Activated CD8-positive, alpha-beta T cell treated with anti-CD3 and anti-CD28 coated beads for 36 hours (primary cell): ENCODE measurements around the gene TMEM120B. TPM values are rescaled to one million over a fixed set of nuclear protein-coding genes. Genes with fewer than 3 reads are reported as not detected.
A peak's percentile ranks its signal among the peaks of the same experiment; 100 is the strongest.

ENCODE experiments used
- ATAC-seq: fragments of 200-7000 bp; cut with Tn5 transposase; one replicate; pipeline ENCODE4 v1.10.0; 2021; ENCODE audit warnings: mild to moderate bottlenecking, moderate library complexity
- CTCF ChIA-PET: fragments of 350-600 bp; sonication (Branson Sonifier 250); formaldehyde crosslinking; loops from one replicate; lab custom pipeline; 2021; ENCODE audit warnings: antibody characterized with exemption; lab: Charles Lee
- POLR2A ChIA-PET: fragments of 350-600 bp; sonication (Branson Sonifier 250); formaldehyde crosslinking; loops from one replicate; lab custom pipeline; 2021; ENCODE audit warnings: antibody characterized with exemption; lab: Charles Lee
- DNase-seq: peaks from one replicate; pipeline ENCODE4 v3.0.0-alpha.2; 2020
- H3K27ac Mint-ChIP-seq: one replicate; pipeline ENCODE4 v1.8.0; 2021; ENCODE audit warnings: mild to moderate bottlenecking, mixed read lengths
- H3K27me3 Mint-ChIP-seq: one replicate; pipeline ENCODE4 v1.8.0; 2021; ENCODE audit warnings: mixed read lengths
- H3K36me3 Mint-ChIP-seq: one replicate; pipeline ENCODE4 v1.8.0; 2021; ENCODE audit warnings: low read depth, mixed read lengths
- H3K4me1 Mint-ChIP-seq: one replicate; pipeline ENCODE4 v1.8.0; 2021; ENCODE audit warnings: low read depth, mixed read lengths
- H3K4me3 Mint-ChIP-seq: one replicate; pipeline ENCODE4 v1.8.0; 2021; ENCODE audit warnings: mild to moderate bottlenecking, moderate library complexity, mixed read lengths
- H3K9me3 Mint-ChIP-seq: one replicate; pipeline ENCODE4 v1.8.0; 2021; ENCODE audit warnings: mixed read lengths
- CTCF ChIP-seq: fragments of 200-600 bp; IDR thresholded peaks from one replicate; pipeline ENCODE4 v1.8.0; 2022; ENCODE audit warnings: antibody characterized with exemption, mild to moderate bottlenecking
- intact Hi-C: fragments of 100-400 bp; cut with micrococcal nuclease; formaldehyde crosslinking; loops from one replicate; pipeline ENCODE4 v1.10.0; 2022
- total RNA-seq, 2 experiments: library from RNA; stranded (reverse); gene quantifications; one replicate each; pipeline ENCODE4 v1.2.3, GENCODE V29; 2021

The TMEM120B gene
- total RNA-seq, 2 experiments from 2014 or later, result 11.7 to 12.7 TPM

- peaks cover 26% of the 10 kb centered on the region for H3K4me1 Mint-ChIP-seq
- H3K27ac Mint-ChIP-seq, result peak overlapping the region; percentile 99
- ATAC-seq (no peak), DNase-seq (peak; percentile 60)
- intact Hi-C loops, result no loop called here
- no peaks in the 10 kb centered on the region for H3K9me3 Mint-ChIP-seq
- TF ChIP-seq CTCF, result no peak
- ChIA-PET CTCF (interaction anchor here (1.0 to 15.4 kb wide), 7 partner anchors 5 to 87 kb away, joined by 3 to 698 read pairs (median 10); partner anchors contain the start of genes PSMD9, RHOF and SETD1B), POLR2A (interaction anchor here (0.7 to 30.9 kb wide), 12 partner anchors 1 to 1601 kb away, joined by 3 to 683 read pairs (median 4); partner anchors contain the start of genes ORAI1, PSMD9, RHOF and RPLP0)
- H3K4me3 Mint-ChIP-seq, result peak overlapping the region; percentile 83
- no peaks in the 10 kb centered on the region for H3K27me3 Mint-ChIP-seq
- H3K36me3 Mint-ChIP-seq, result peaks cover 40% of the 10 kb centered on the region
Observed at GRCh38 chr12:121801595-121802484, 89.3 kb downstream of the TMEM120B start.

GRCh38 chr12:121802485-121802842, 89.9 kb downstream of the TMEM120B start:
- intact Hi-C loops, result no loop called here
- H3K4me3 Mint-ChIP-seq, result peak overlapping the region; percentile 83
- ChIA-PET POLR2A (interaction anchor here (0.5 to 30.9 kb wide), 9 partner anchors 2 to 1601 kb away, joined by 3 to 683 read pairs (median 4); partner anchors contain the start of genes PSMD9, RHOF, RPLP0 and SETD1B), CTCF (interaction anchor here (1.0 to 15.4 kb wide), 5 partner anchors 5 to 86 kb away, joined by 3 to 698 read pairs (median 10); partner anchors contain the start of genes PSMD9, RHOF and SETD1B)
- no peak for TF ChIP-seq CTCF
- H3K36me3 Mint-ChIP-seq, result peaks cover 43% of the 10 kb centered on the region
- H3K27ac Mint-ChIP-seq, result peak overlapping the region; percentile 99
- H3K9me3 Mint-ChIP-seq, result no peaks in the 10 kb centered on the region
- H3K4me1 Mint-ChIP-seq, result peaks cover 29% of the 10 kb centered on the region
- no peaks in the 10 kb centered on the region for H3K27me3 Mint-ChIP-seq
- DNase-seq, result no peak
- no peak for ATAC-seq

GRCh38 chr12:121802843-121803698, 90.5 kb downstream of the TMEM120B start:
- peak overlapping the region; percentile 99 for H3K27ac Mint-ChIP-seq
- ATAC-seq, result peak; percentile 60
- ChIA-PET POLR2A (interaction anchor here (0.5 to 30.9 kb wide), 9 partner anchors 2 to 228 kb away, joined by 3 to 683 read pairs (median 4); partner anchors contain the start of genes RHOF and SETD1B), CTCF (interaction anchor here (1.0 to 15.4 kb wide), 4 partner anchors 4 to 26 kb away, joined by 5 to 698 read pairs (median 354); partner anchors contain the start of genes RHOF and SETD1B)
- TF ChIP-seq CTCF, result no peak
- H3K36me3 Mint-ChIP-seq, result peaks cover 43% of the 10 kb centered on the region
- intact Hi-C loops, result no loop called here
- H3K4me1 Mint-ChIP-seq, result peaks cover 25% of the 10 kb centered on the region
- DNase-seq, result peak; percentile 97
- no peaks in the 10 kb centered on the region for H3K9me3 Mint-ChIP-seq
- peak overlapping the region; percentile 83 for H3K4me3 Mint-ChIP-seq
- no peaks in the 10 kb centered on the region for H3K27me3 Mint-ChIP-seq

- Mint-ChIP-seq H3K4me1 (peaks cover 20% of the 10 kb centered on the region), H3K36me3 (peaks cover 40% of the 10 kb centered on the region), H3K9me3 (no peaks in the 10 kb centered on the region), H3K4me3 (peak within 1 kb of the TSS; percentile 92), H3K27me3 (no peaks in the 10 kb centered on the region), H3K27ac (peak within 1 kb of the TSS; percentile 99)
- intact Hi-C loops, result no loop called here
- ChIA-PET CTCF (interaction anchor here (0.7 to 15.4 kb wide), 4 partner anchors 3 to 85 kb away, joined by 4 to 698 read pairs (median 354); partner anchors contain the start of genes PSMD9, RHOF and SETD1B), POLR2A (interaction anchor here (0.7 to 25.9 kb wide), 5 partner anchors 8 to 274 kb away, joined by 4 to 683 read pairs (median 6); partner anchors contain the start of genes MLXIP, RHOF and TMEM120B)
- peak; percentile 2 for ATAC-seq
- no peak for TF ChIP-seq CTCF
- DNase-seq, result peak; percentile 62
Observed at GRCh38 chr12:121803861-121804416, 91.4 kb downstream of the TMEM120B start, which contains the start of gene SETD1B. TSS of gene SETD1B (plus strand) at chr12:121804009. CDS start at chr12:121804738, 729 bp downstream.
